Measurements from ENCODE around the gene C6orf132. TPM values are rescaled to one million over a fixed set of nuclear protein-coding genes. Genes with fewer than 3 reads are reported as not detected.

Gene C6orf132
- total RNA-seq, 1 donor from 2014 or later = 0.25 TPM

GRCh38 chr6:42066156-42066675, 76.2 kb downstream of the C6orf132 start:
- TF ChIP-seq, protein P1, sequence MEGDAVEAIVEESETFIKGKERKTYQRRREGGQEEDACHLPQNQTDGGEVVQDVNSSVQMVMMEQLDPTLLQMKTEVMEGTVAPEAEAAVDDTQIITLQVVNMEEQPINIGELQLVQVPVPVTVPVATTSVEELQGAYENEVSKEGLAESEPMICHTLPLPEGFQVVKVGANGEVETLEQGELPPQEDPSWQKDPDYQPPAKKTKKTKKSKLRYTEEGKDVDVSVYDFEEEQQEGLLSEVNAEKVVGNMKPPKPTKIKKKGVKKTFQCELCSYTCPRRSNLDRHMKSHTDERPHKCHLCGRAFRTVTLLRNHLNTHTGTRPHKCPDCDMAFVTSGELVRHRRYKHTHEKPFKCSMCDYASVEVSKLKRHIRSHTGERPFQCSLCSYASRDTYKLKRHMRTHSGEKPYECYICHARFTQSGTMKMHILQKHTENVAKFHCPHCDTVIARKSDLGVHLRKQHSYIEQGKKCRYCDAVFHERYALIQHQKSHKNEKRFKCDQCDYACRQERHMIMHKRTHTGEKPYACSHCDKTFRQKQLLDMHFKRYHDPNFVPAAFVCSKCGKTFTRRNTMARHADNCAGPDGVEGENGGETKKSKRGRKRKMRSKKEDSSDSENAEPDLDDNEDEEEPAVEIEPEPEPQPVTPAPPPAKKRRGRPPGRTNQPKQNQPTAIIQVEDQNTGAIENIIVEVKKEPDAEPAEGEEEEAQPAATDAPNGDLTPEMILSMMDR (IDR thresholded peaks at IDR 0.05; ENCODE audit: partially characterized antibody, unreplicated experiment) = no peak
- H3K36me3 Mint-ChIP-seq (ENCODE audit: unreplicated experiment) = no peaks in the 10 kb centered on the region
- H3K9me3 Mint-ChIP-seq (ENCODE audit: unreplicated experiment) = no peaks in the 10 kb centered on the region
- no peak overlapping the region for H3K27ac Mint-ChIP-seq (ENCODE audit: unreplicated experiment)
- no peak overlapping the region for H3K4me3 Mint-ChIP-seq (ENCODE audit: unreplicated experiment)
- H3K4me1 Mint-ChIP-seq (ENCODE audit: low read depth, unreplicated experiment) = no peaks in the 10 kb centered on the region
- no peaks in the 10 kb centered on the region for H3K27me3 Mint-ChIP-seq (ENCODE audit: unreplicated experiment)
- no peak for DNase-seq

- TF ChIP-seq, protein P1 (IDR thresholded peaks at IDR 0.05; ENCODE audit: partially characterized antibody, unreplicated experiment) = no peak
- Mint-ChIP-seq H3K4me1 (ENCODE audit: low read depth, unreplicated experiment) (no peaks in the 10 kb centered on the region), H3K4me3 (ENCODE audit: unreplicated experiment) (no peak overlapping the region)
Measured at GRCh38 chr6:42059743-42060142, 82.7 kb downstream of the C6orf132 start.

DNA sequence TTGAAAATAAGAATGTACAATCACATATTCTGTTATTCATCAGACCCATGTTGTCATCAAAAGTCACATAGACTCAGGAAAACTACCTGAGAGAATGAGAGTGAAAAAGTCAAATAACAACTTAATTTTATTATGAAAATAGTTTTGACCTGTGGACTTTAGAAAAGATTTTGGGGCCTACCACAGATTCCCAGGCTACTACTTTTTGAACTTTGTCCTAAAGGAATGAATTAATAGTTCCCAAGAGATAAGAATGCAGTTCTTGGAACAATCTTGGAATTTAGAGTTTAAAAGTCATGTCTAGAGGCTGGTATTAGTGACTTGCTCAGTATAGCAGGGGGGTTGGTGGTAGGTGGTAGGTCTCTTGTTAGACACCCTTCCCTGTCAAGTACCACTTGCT, 88.8 kb downstream of the C6orf132 start:
- no peak for DNase-seq
- TF ChIP-seq, protein P1 (IDR thresholded peaks at IDR 0.05; ENCODE audit: partially characterized antibody, unreplicated experiment) = no peak
- Mint-ChIP-seq H3K9me3 (ENCODE audit: unreplicated experiment) (no peaks in the 10 kb centered on the region), H3K27ac (ENCODE audit: unreplicated experiment) (no peak overlapping the region), H3K27me3 (ENCODE audit: unreplicated experiment) (peaks cover 4% of the 10 kb centered on the region), H3K36me3 (ENCODE audit: unreplicated experiment) (peaks cover 3% of the 10 kb centered on the region), H3K4me3 (ENCODE audit: unreplicated experiment) (no peak overlapping the region), H3K4me1 (ENCODE audit: low read depth, unreplicated experiment) (peaks cover 3% of the 10 kb centered on the region)

More at GRCh38 chr6:42059743-42060142, 82.7 kb downstream of the C6orf132 start:
- H3K9me3 Mint-ChIP-seq (ENCODE audit: unreplicated experiment) = no peaks in the 10 kb centered on the region
- H3K36me3 Mint-ChIP-seq (ENCODE audit: unreplicated experiment) = peaks cover 16% of the 10 kb centered on the region
- H3K27me3 Mint-ChIP-seq (ENCODE audit: unreplicated experiment) = no peaks in the 10 kb centered on the region
- DNase-seq = no peak
- H3K27ac Mint-ChIP-seq (ENCODE audit: unreplicated experiment) = no peak overlapping the region

GRCh38 chr6:42051268-42051653, 91.2 kb downstream of the C6orf132 start:
- TF ChIP-seq, protein P1 (IDR thresholded peaks at IDR 0.05; ENCODE audit: partially characterized antibody, unreplicated experiment) = no peak
- no peaks in the 10 kb centered on the region for H3K9me3 Mint-ChIP-seq (ENCODE audit: unreplicated experiment)
- DNase-seq = no peak
- no peaks in the 10 kb centered on the region for H3K36me3 Mint-ChIP-seq (ENCODE audit: unreplicated experiment)
- peaks cover 13% of the 10 kb centered on the region for H3K4me1 Mint-ChIP-seq (ENCODE audit: low read depth, unreplicated experiment)
- H3K4me3 Mint-ChIP-seq (ENCODE audit: unreplicated experiment) = peak overlapping the region; percentile 91
- H3K27me3 Mint-ChIP-seq (ENCODE audit: unreplicated experiment) = peaks cover 7% of the 10 kb centered on the region
- no peak overlapping the region for H3K27ac Mint-ChIP-seq (ENCODE audit: unreplicated experiment)

Other genes starting within 250 kb of the C6orf132 start
- gene USP49, start 247.2 kb downstream of the C6orf132 start, total RNA-seq (ENCODE audit: unreplicated experiment) = 14.7 TPM
- 30.9 TPM for gene MED20, start 221.5 kb downstream of the C6orf132 start, total RNA-seq (ENCODE audit: unreplicated experiment)
- 36.2 TPM for gene BYSL, start 221.1 kb downstream of the C6orf132 start, total RNA-seq (ENCODE audit: unreplicated experiment)
- gene CCND3, start 200.8 kb downstream of the C6orf132 start, total RNA-seq (ENCODE audit: unreplicated experiment) = 27.1 TPM
- gene TAF8, start 92.1 kb downstream of the C6orf132 start, total RNA-seq (ENCODE audit: unreplicated experiment) = 16.2 TPM
- gene GUCA1A, start 30.7 kb upstream of the C6orf132 start, total RNA-seq (ENCODE audit: unreplicated experiment) = 2.2 TPM
- gene GUCA1B, start 52.3 kb upstream of the C6orf132 start, total RNA-seq (ENCODE audit: unreplicated experiment) = 3.1 TPM
- 25.9 TPM for gene MRPS10, start 75.2 kb upstream of the C6orf132 start, total RNA-seq (ENCODE audit: unreplicated experiment)